Spleen (tissue), 11 donors: ENCODE data around the gene KLHL35. TPM values are rescaled to one million over a fixed set of nuclear protein-coding genes. Genes with fewer than 3 reads are reported as not detected.
A peak's percentile ranks its signal among the peaks of the same experiment; 100 is the strongest.

Experiments used
- DNase-seq: peaks from one replicate; pipeline ENCODE4 v3.0.0-alpha.2; 2020
- H3K27ac ChIP-seq, 8 donors: fragments of 200-600 bp; sonication (generic) in 7 of 8; 1 replicate in 4 of 8; 2 replicates in 4 of 8; pipeline versions ENCODE4 v1.5.0 to v1.8.0; 2016 to 2021; ENCODE audit warnings: inconsistent platforms in 4 of 8, mild to moderate bottlenecking in 4 of 8, moderate library complexity in 1 of 8
- H3K27me3 ChIP-seq, 7 donors: fragments of 200-600 bp; sonication (generic) in 6 of 7; replicated peaks in 1 of 7; 1 replicate in 4 of 7; 2 replicates in 3 of 7; pipeline versions ENCODE4 v1.5.0 to v1.8.0; 2016 to 2021; ENCODE audit warnings: inconsistent platforms in 3 of 7, mild to moderate bottlenecking in 1 of 7
- H3K36me3 ChIP-seq, 6 donors: fragments of 200-600 bp; sonication (generic) in 5 of 6; 1 replicate in 4 of 6; 2 replicates in 2 of 6; pipeline versions ENCODE4 v1.5.0 to v1.8.0; 2016 to 2021; ENCODE audit warnings: inconsistent platforms in 2 of 6
- H3K4me1 ChIP-seq, 6 donors: fragments of 200-600 bp; sonication (generic) in 5 of 6; 1 replicate in 3 of 6; 2 replicates in 3 of 6; pipeline versions ENCODE4 v1.5.0 to v1.8.0; 2016 to 2021; ENCODE audit warnings: inconsistent platforms in 3 of 6
- H3K4me3 ChIP-seq, 8 donors: fragments of 200-600 bp; sonication (generic) in 7 of 8; 1 replicate in 4 of 8; 2 replicates in 4 of 8; pipeline versions ENCODE4 v1.5.0 to v1.8.0; 2016 to 2021; ENCODE audit warnings: inconsistent platforms in 4 of 8, mild to moderate bottlenecking in 4 of 8, moderate library complexity in 2 of 8
- H3K9me3 ChIP-seq, 8 donors: fragments of 200-600 bp; sonication (generic) in 7 of 8; 1 replicate in 4 of 8; 2 replicates in 4 of 8; pipeline versions ENCODE4 v1.5.0 to v1.8.0; 2016 to 2021; ENCODE audit warnings: inconsistent platforms in 4 of 8
- POLR2A ChIP-seq, 3 donors: fragments of 450-650 bp; IDR thresholded peaks; one replicate each; pipeline ENCODE4 v1.5.1; 2017; ENCODE audit warnings: antibody characterized with exemption in 3 of 3, mild to moderate bottlenecking in 1 of 3
- POLR2AphosphoS5 ChIP-seq, 3 donors: sonication (generic); formaldehyde crosslinking; IDR thresholded peaks; one replicate each; pipeline ENCODE4 v1.5.1; 2017; ENCODE audit warnings: antibody characterized with exemption in 3 of 3
- WGBS, 5 donors: extraction: QIAGEN DNeasy Blood & Tissue Kit in 3 of 5; methylation state at CpG; one replicate each; pipeline versions ENCODE4 v1.1.5 to v1.1.7; 2013 to 2018; 5-methylcytosine and 5-hydroxymethylcytosine counted together
- intact Hi-C: fragments of 100-400 bp; cut with DNase I; formaldehyde crosslinking; loops from one replicate; pipeline ENCODE4 v1.15.0; 2023; ENCODE audit warnings: low total_unique reads
- polyA plus RNA-seq, 3 donors: library from polyadenylated mRNA; stranded (reverse); fragments of 200-250 nt; gene quantifications; one replicate each; pipeline ENCODE4 v1.2.1, GENCODE V29; 2013
- total RNA-seq, 7 donors: library from RNA; depleted of rRNA in 3 of 7; stranded (reverse); fragments of >200 nt in 3 of 7; fragmentation: NEBNext Ultra II Directional in 4 of 7; extraction: Animal tissue kit (Norgen Biotek cat#: 25700) in 4 of 7; gene quantifications; one replicate each; pipeline versions ENCODE4 v1.1.0 to v1.2.1, GENCODE V29; 2016 to 2021
- TF ChIP-seq, protein P1 (sequence below), 11 experiments: fragments of 200-600 bp in 7 of 11; fragments of 450-650 bp in 4 of 11; sonication (generic) in 4 of 11; IDR thresholded peaks in 8 of 11; conservative IDR thresholded peaks in 3 of 11; 1 replicate in 7 of 11; 2 replicates in 4 of 11; pipeline versions ENCODE4 v1.4.0 to v1.8.0; 2016 to 2021; ENCODE audit warnings: antibody characterized with exemption in 11 of 11, inconsistent platforms in 4 of 11, mild to moderate bottlenecking in 1 of 11
- donor health status: healthy with polysubstance abuse.
- donor health status: DM: no; HTN: no; CAD: no; lungs with moderate emphysema.
- donor health status: DM: no; HTN: no; CAD: no.
- donor health status: Bipolar disorder and iron deficiency.
- donor health status: healthy.
- donor health status: DM: no; HTN: no; CAD: no.
- donor health status: DM: yes; HTN: yes; CAD: no.

The KLHL35 gene
- total and polyA plus RNA-seq, 10 donors: 0.19 to 3.8 (median 2.1) TPM

DNA sequence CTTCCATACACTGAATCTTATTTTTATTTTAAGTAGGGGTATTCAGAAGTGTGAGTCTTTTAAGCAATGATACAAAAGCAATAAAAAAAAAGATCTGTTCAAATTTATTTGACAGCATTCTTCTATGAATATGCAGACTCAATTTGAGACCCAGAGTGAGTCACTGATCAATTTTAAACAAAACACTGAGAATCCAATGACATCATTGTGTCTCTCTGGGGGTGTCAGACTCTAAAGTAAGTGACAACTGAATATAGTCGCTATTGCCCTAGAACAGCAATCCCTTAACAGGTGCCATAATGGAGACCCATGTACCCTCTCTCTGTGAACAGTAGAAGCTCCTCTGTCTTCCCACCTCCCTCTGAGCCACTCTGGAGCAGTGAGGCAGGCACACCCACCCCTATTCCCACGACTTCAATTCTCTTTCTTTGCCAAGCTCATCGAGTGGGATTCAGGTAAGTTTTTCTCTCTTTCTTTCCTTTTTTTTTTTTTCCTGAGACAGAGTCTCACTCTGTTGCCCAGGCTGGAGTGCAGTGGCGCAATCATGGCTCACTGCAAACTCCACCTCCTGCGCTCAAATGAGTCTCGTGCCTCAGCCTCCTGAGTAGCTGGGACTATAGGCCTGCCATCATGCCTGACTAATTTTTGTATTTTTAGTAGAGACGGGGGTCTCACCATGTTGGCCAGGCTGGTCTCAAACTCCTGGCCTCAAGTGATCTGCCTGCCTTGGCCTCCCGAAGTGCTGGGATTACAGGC lies 38.7 kb downstream of the KLHL35 start:
- intact Hi-C loops: loop anchor here (5.0 kb wide), 1 partner anchor 138 kb away; no protein-coding TSS in a partner anchor
- WGBS, 5 donors: 75 to 89% (median 84%) methylated on average over 8 of the region's 8 CpGs
- Histone ChIP-seq H3K9me3 (no peaks in the 10 kb centered on the region), H3K27ac (peak overlapping the region in 5 of 8 donors; percentile 51 to 75 (median 62)), H3K36me3 (no peaks in the 10 kb centered on the region), H3K27me3 (peaks cover 0 to 6% (median 0%) of the 10 kb centered on the region in 7 donors), H3K4me3 (no peak overlapping the region), H3K4me1 (peaks cover 0 to 31% (median 10%) of the 10 kb centered on the region in 6 donors)
- TF ChIP-seq POLR2AphosphoS5 (IDR thresholded peaks at IDR 0.05): no peak
- TF ChIP-seq, protein P1, sequence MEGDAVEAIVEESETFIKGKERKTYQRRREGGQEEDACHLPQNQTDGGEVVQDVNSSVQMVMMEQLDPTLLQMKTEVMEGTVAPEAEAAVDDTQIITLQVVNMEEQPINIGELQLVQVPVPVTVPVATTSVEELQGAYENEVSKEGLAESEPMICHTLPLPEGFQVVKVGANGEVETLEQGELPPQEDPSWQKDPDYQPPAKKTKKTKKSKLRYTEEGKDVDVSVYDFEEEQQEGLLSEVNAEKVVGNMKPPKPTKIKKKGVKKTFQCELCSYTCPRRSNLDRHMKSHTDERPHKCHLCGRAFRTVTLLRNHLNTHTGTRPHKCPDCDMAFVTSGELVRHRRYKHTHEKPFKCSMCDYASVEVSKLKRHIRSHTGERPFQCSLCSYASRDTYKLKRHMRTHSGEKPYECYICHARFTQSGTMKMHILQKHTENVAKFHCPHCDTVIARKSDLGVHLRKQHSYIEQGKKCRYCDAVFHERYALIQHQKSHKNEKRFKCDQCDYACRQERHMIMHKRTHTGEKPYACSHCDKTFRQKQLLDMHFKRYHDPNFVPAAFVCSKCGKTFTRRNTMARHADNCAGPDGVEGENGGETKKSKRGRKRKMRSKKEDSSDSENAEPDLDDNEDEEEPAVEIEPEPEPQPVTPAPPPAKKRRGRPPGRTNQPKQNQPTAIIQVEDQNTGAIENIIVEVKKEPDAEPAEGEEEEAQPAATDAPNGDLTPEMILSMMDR (IDR thresholded peaks at IDR 0.05 in 8 of 11, conservative IDR thresholded peaks at IDR 0.05 in 3 of 11): no peak
- TF ChIP-seq POLR2A (IDR thresholded peaks at IDR 0.05): no peak
- no peak for DNase-seq

DNA sequence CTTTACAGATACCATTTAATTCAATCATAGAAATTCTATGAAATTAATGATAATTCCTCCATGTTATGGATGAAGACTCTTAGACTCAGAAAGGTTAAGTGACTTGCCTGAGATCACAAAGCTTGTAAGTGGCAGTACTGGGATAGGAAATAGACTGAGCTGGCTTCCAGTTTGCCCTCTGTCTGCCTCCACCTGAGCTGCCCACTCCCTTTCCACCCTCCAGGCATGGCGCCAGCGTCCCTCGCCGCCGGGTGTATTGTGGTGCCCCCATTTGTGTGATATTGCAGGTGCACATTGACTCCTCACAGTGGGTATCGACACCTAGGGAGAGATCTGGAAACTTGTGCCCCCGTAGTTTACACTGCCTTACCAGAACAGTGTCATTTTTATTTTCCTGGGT lies 43.1 kb downstream of the KLHL35 start:
- H3K27ac ChIP-seq: no peak overlapping the region
- no peak overlapping the region for H3K4me3 ChIP-seq
- H3K9me3 ChIP-seq: no peaks in the 10 kb centered on the region
- 84 to 93% (median 86%) methylated on average over 7 of the region's 7 CpGs for WGBS, 5 donors
- intact Hi-C loops: loop anchor here (5.0 kb wide), 1 partner anchor 142 kb away; no protein-coding TSS in a partner anchor
- no peaks in the 10 kb centered on the region for H3K36me3 ChIP-seq
- DNase-seq: peak; percentile 58
- H3K27me3 ChIP-seq: peaks cover 0 to 10% (median 0%) of the 10 kb centered on the region in 7 donors
- TF ChIP-seq POLR2A (IDR thresholded peaks at IDR 0.05): no peak
- TF ChIP-seq, protein P1 (IDR thresholded peaks at IDR 0.05 in 8 of 11, conservative IDR thresholded peaks at IDR 0.05 in 3 of 11): no peak
- no peak for TF ChIP-seq POLR2AphosphoS5 (IDR thresholded peaks at IDR 0.05)
- peaks cover 0 to 21% (median 11%) of the 10 kb centered on the region in 6 donors for H3K4me1 ChIP-seq

DNA sequence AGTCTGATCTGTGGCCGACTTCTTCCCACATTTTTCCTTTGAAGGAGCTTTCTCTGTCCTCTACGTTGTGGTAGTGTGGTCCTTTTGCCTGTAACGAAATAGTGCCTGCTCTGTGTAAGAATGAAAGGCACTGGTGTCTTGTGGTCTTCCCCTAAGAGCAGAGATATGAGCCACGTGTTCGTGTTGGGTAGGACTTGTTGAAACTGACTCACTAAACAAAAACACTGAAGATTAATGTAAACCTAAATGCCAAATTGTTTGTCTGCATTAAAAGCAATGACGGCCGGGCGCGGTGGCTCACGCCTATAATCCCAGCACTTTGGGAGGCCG lies 43.8 kb downstream of the KLHL35 start:
- WGBS, 5 donors: 70 to 82% (median 77%) methylated on average over 11 of the region's 11 CpGs
- peak; percentile 45 for DNase-seq

More for the DNA sequence above, 43.8 kb downstream of the KLHL35 start:
- TF ChIP-seq POLR2AphosphoS5 (IDR thresholded peaks at IDR 0.05) (no peak), POLR2A (IDR thresholded peaks at IDR 0.05) (no peak)
- TF ChIP-seq, protein P1 (IDR thresholded peaks at IDR 0.05 in 8 of 11, conservative IDR thresholded peaks at IDR 0.05 in 3 of 11): no peak
- Histone ChIP-seq H3K27me3 (peaks cover 0 to 10% (median 0%) of the 10 kb centered on the region in 7 donors), H3K36me3 (no peaks in the 10 kb centered on the region), H3K9me3 (no peaks in the 10 kb centered on the region), H3K4me1 (peaks cover 1 to 23% (median 16%) of the 10 kb centered on the region in 6 donors), H3K27ac (peak overlapping the region in 5 of 8 donors; percentile 53 to 77 (median 64)), H3K4me3 (no peak overlapping the region)
- intact Hi-C loops: no loop called here
